ENCODE data around the gene COMMD2.
A peak's percentile ranks its signal among the peaks of the same experiment; 100 is the strongest.

COMMD2 gene

GRCh38 chr3:149706905-149707304, 45.4 kb downstream of the COMMD2 start:
- DNase-seq (ENCODE audit: insufficient read length, low spot score) (no peak), FAIRE-seq (no peak)

GRCh38 chr3:149705416-149705815, 46.9 kb downstream of the COMMD2 start:
- DNase-seq (ENCODE audit: insufficient read length, low spot score): no peak
- FAIRE-seq: no peak

GRCh38 chr3:149703466-149703865, 48.8 kb downstream of the COMMD2 start:
- DNase-seq (ENCODE audit: insufficient read length, low spot score) (no peak), FAIRE-seq (no peak)

- DNase-seq (ENCODE audit: insufficient read length, low spot score): peak; percentile 24
- FAIRE-seq: no peak
These were observed 49.4 kb downstream of the COMMD2 start for GRCh38 chr3:149702691-149703441.

GRCh38 chr3:149701977-149702350, 50.3 kb downstream of the COMMD2 start:
- no peak for FAIRE-seq
- DNase-seq (ENCODE audit: insufficient read length, low spot score): no peak

- DNase-seq (ENCODE audit: insufficient read length, low spot score) (no peak), FAIRE-seq (no peak)
These were observed 50.9 kb downstream of the COMMD2 start for GRCh38 chr3:149701206-149701976.

Data from HTR-8/SVneo (cell line).